Skin epidermis (tissue), 12 donors: Measurements from ENCODE around the gene HORMAD2.
"Not testable (repeated sequence)": the region's sequence is repeated elsewhere in the genome, so short reads cannot be mapped to it uniquely, and the experiment has no call there.

ENCODE experiments used
- H3K27ac ChIP-seq, 21 experiments: fragments of 200-600 bp; sonication (generic) in 11 of 21; one replicate each; pipeline ENCODE4 v1.5.0; 2020; ENCODE audit warnings: mild to moderate bottlenecking in 3 of 21, inconsistent platforms in 2 of 21, moderate library complexity in 2 of 21
- H3K4me3 ChIP-seq, 7 experiments: fragments of 200-600 bp; sonication (generic) in 2 of 7; one replicate each; pipeline ENCODE4 v1.5.0; 2020; ENCODE audit warnings: inconsistent platforms in 2 of 7, mild to moderate bottlenecking in 2 of 7, moderate library complexity in 1 of 7

HORMAD2 gene

GRCh38 chr22:30185129-30185528 lies 104.9 kb downstream of the HORMAD2 start:
- peak overlapping the region in 1 of 21 experiments; percentile 33 for H3K27ac ChIP-seq
- no peak overlapping the region for H3K4me3 ChIP-seq

DNA sequence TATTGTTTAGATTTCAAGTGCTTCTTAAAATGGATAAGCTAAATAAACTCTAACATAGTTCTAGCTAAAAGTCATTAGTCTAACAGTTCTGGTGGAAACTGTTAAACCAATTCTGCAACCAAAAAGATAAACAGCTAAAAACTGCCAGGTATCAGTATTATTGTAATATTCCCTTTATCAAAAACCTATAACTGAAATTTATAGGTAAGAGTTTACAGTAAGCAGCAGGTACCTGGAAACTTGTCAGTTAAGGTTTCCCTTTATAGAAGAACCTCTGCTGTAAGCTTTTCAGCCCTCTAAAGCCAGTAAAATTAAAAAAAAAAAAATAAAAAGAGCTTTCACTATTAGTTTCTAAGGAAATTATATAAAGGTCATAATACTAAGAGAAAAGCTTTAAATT lies 105.3 kb downstream of the HORMAD2 start:
- H3K27ac ChIP-seq: no peak overlapping the region
- H3K4me3 ChIP-seq: no peak overlapping the region

GRCh38 chr22:30186041-30186440 lies 105.8 kb downstream of the HORMAD2 start:
- no peak overlapping the region for H3K27ac ChIP-seq

DNA sequence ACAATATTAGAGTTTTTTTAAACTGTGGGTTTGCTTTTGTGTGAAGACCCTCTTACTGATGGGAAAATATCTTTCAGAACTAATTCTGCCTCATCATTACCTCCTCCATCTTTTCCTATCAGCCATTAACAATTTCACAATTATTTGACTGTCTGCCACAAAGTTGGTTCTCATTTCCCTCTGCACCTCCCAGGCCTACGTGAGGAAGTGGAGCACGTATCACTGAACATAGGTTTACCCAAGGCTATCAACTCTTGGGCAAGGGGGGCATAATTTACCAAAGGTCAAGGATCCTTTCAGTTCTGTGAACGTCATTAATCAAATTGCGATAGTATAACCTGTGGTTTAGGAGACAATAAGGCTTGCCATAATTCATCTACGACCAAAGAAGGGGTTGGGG lies 106.2 kb downstream of the HORMAD2 start:
- Histone ChIP-seq H3K27ac (no peak overlapping the region), H3K4me3 (no peak overlapping the region)

More at GRCh38 chr22:30186041-30186440, 105.8 kb downstream of the HORMAD2 start:
- no peak overlapping the region for H3K4me3 ChIP-seq

GRCh38 chr22:30187094-30187493 lies 106.8 kb downstream of the HORMAD2 start:
- H3K4me3 ChIP-seq: no peak overlapping the region
- peak overlapping the region in 1 of 21 experiments; percentile 41 for H3K27ac ChIP-seq

DNA sequence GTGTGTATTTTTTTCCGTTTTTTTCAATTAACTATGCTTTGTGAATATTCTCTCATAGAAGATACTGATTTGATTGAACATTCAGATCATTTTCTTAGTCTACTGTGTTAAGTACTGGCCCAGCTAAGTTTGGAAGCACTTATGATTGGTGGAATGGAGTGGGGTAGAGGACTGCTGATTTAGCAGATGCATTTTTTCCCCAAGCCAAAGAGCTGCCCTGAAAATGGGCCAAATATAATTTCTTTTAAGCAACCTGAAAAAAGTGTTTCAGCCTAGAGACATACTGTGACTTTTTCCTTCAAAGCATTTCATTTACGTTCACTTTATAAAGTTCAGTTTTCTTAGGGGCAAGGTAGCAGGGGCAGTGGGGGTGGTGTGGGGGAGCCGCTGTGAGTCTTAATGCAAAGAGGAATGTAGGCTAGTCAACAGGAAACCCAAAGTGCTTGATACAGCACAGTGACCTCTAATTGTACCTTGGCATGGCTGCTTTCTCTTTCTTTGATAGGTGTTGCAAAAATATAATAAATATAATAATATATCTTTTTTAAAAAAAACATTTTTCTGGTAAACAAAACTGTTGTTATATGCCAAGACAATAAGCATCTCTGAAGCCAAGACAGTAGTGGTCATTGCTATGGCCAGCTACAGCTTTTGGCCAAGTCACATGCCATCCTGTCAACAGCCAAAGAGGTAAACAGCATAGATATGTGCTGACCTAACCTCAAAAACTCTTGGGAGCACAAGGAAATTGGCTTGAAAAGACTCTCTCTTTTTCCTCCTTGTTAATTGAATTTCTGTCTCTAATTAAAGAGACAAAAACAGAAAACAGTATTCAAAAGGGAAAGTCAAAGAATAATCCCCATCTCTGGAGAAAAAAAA lies 107.5 kb downstream of the HORMAD2 start:
- Histone ChIP-seq H3K4me3 (no peak overlapping the region), H3K27ac (peak overlapping the region in 1 of 21 experiments; percentile 41)

DNA sequence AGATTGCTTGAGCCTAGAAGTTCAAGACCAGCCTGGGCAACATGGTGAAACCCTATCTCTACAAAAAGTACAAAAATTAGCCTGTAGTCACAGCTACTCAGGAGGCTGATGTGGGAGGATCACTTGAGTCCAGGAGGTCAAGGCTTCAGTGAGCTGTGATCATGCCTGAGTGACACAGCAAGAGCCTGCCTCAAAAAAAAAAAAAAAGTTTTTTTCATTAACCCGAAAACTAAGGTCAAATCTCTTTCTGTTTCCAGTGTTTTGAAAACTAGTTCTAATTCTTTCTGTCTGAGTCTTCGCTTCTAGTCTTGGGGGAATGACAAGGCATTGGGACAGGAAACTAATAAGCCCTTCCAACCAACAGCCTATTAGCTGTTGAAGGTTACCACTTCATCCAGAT lies 108.6 kb downstream of the HORMAD2 start:
- Histone ChIP-seq H3K27ac (no peak overlapping the region), H3K4me3 (no peak overlapping the region)

GRCh38 chr22:30190574-30190973 lies 110.3 kb downstream of the HORMAD2 start:
- no peak overlapping the region for H3K4me3 ChIP-seq
- H3K27ac ChIP-seq: no peak overlapping the region

- Histone ChIP-seq H3K4me3 (no peak overlapping the region), H3K27ac (no peak overlapping the region)
Measured at GRCh38 chr22:30191040-30191701, 110.9 kb downstream of the HORMAD2 start.

- H3K27ac ChIP-seq: no peak overlapping the region
Measured at GRCh38 chr22:30192427-30192826, 112.2 kb downstream of the HORMAD2 start.

DNA sequence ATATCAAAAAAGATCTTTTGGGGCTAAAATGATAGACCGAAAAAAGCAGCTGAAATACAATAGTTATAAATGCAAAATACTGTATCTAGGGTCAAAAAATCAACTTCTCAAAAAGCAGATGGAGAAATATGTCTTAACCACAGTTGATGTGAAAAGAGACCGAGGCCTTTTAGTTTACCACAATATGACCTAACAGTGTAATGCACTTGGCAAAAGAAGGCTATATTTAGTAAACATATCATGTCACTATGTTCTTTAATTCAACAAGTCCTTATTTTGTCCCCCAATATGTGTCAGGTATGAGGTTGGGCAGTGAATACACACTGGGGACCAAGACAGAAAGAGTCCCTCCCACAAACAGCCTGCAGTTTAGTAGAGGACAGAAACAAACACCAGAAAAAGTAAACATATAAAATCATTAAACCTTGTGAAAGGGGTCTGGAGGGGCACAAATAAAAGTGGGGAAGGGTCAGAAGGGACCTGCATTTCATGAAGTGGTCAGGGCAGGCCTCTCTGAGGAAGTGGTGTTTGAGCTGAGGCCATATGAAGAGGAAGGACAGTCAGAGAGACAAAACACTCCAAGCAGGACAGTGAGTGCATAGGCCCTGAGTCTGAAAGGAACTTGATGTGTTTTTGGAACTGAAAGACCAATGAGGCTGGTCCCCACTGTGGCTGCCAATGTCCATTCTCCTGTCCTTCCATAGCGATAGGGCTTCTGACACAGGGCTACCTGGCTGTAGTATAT lies 112.9 kb downstream of the HORMAD2 start:
- peak overlapping the region in 4 of 21 experiments; percentile 11 to 26 (median 18) for H3K27ac ChIP-seq
- no peak overlapping the region for H3K4me3 ChIP-seq

More at GRCh38 chr22:30192427-30192826, 112.2 kb downstream of the HORMAD2 start:
- no peak overlapping the region for H3K4me3 ChIP-seq

GRCh38 chr22:30195245-30196140 lies 115.2 kb downstream of the HORMAD2 start:
- Histone ChIP-seq H3K4me3 (no peak overlapping the region), H3K27ac (peak overlapping the region in 20 of 21 experiments; percentile 49 to 86 (median 74))

- H3K4me3 ChIP-seq: no peak overlapping the region
Measured at GRCh38 chr22:30196141-30196879, 116.0 kb downstream of the HORMAD2 start.

DNA sequence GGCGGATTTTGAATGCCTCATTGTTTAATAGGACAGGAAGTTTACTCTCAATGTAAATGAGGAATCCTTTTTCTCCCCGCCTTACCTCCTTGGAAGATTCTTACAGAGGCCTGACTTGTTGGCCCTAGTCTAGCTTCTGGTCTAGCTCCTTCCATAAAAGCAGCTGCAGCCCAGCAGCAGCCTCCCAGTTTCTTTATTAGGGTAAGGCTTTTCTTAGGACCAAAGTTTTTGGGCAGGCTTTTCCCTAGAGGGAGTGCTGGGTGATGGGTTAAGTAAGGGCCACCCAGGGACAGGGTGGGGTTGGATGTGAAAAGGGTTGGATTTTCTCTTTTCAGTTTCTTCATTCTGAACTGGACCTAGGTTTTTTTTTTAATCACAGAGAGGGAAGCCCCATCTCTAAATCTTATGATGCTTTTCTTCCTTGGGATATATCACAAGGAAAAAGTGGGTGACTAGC lies 116.6 kb downstream of the HORMAD2 start:
- Histone ChIP-seq H3K27ac (peak overlapping the region in 20 of 21 experiments; percentile 49 to 86 (median 75)), H3K4me3 (no peak overlapping the region)

More at GRCh38 chr22:30196141-30196879, 116.0 kb downstream of the HORMAD2 start:
- peak overlapping the region in 20 of 21 experiments; percentile 49 to 86 (median 74) for H3K27ac ChIP-seq

DNA sequence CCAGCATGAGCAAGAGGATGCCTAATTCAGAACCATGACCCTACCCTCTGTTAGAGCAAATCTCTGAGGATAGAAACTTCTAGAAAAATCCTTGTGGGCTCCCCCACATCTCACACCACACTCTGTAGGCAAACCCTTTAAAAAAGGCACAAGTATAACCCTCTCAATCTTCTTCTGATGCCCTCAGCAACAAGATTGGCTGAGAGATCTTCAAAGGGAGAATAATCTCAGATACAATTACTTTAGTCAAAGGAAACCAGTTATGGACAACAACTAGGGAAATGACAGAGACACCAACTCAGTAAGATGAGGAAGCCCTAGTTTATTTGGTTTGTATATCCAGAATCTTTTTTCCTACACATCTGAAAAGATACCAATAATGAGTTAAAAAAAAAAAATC lies 117.1 kb downstream of the HORMAD2 start:
- Histone ChIP-seq H3K4me3 (no peak overlapping the region), H3K27ac (peak overlapping the region in 20 of 21 experiments; percentile 49 to 86 (median 75))

- Histone ChIP-seq H3K27ac (peak overlapping the region in 5 of 21 experiments; percentile 16 to 82 (median 45)), H3K4me3 (no peak overlapping the region)
Measured at GRCh38 chr22:30198152-30198825, 118.0 kb downstream of the HORMAD2 start.

GRCh38 chr22:30198921-30199320 lies 118.7 kb downstream of the HORMAD2 start:
- H3K4me3 ChIP-seq: no peak overlapping the region
- H3K27ac ChIP-seq: peak overlapping the region in 2 of 21 experiments; percentile 1 to 4

DNA sequence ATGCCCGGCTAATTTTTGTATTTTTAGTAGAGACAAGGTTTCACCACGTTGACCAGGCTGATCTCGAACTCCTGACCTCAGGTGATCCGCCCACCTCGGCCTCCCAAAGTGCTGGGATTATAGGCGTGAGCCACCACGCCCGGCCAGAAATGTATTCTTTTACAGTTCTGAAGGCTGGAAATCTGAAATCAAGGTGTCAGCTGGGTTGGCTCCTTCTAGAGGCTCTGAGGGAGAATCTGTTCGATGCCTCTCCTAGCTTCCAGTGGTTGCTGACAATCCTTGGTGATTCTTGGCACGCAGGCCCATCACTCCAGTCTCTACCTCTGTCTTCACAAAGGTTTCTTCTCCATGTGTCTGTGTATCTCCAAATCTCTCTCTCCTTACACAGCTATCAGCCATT lies 120.6 kb downstream of the HORMAD2 start:
- H3K27ac ChIP-seq: peak overlapping the region in 1 of 21 experiments; percentile 23
- not testable (repeated sequence) for H3K4me3 ChIP-seq
